HEK293 (cell line): ENCODE results near the gene NAT10.

Experiments used
- KLF16 ChIP-seq: fragments of 450-650 bp; formaldehyde crosslinking; IDR thresholded peaks from 2 replicates; pipeline ENCODE4 v1.5.1; 2017; ENCODE audit warnings: missing biosample characterization, missing genetic modification characterization
- YY1 ChIP-seq: fragments of 450-650 bp; formaldehyde crosslinking; IDR thresholded peaks from 2 replicates; pipeline ENCODE4 v1.5.1; 2018; ENCODE audit warnings: missing biosample characterization, missing genetic modification characterization
- ZNF488 ChIP-seq: fragments of 450-650 bp; formaldehyde crosslinking; IDR thresholded peaks from 2 replicates; pipeline ENCODE4 v1.5.1; 2016; ENCODE audit warnings: missing biosample characterization, missing genetic modification characterization

GRCh38 chr11:34111722-34112270, 6.4 kb downstream of the NAT10 start:
- TF ChIP-seq ZNF488 (tag by site-specific recombination) (no peak), KLF16 (no peak), YY1 (tag by site-specific recombination) (no peak)
